ENCODE measurements around the gene CMC1. TPM values are rescaled to one million over a fixed set of nuclear protein-coding genes. Genes with fewer than 3 reads are reported as not detected.
"Not testable (repeated sequence)": the region's sequence is repeated elsewhere in the genome, so short reads cannot be mapped to it uniquely, and the experiment has no call there.

The CMC1 gene, protein sequence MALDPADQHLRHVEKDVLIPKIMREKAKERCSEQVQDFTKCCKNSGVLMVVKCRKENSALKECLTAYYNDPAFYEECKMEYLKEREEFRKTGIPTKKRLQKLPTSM
- total RNA-seq (2014; rRNA removed; shearing (Covaris generic)) = 36.9 and 43.7 TPM in 2 replicates
- polyA plus RNA-seq (2014; cell fraction: nucleus; rRNA removed) = 13.9 and 24.6 TPM in 2 replicates

DNA sequence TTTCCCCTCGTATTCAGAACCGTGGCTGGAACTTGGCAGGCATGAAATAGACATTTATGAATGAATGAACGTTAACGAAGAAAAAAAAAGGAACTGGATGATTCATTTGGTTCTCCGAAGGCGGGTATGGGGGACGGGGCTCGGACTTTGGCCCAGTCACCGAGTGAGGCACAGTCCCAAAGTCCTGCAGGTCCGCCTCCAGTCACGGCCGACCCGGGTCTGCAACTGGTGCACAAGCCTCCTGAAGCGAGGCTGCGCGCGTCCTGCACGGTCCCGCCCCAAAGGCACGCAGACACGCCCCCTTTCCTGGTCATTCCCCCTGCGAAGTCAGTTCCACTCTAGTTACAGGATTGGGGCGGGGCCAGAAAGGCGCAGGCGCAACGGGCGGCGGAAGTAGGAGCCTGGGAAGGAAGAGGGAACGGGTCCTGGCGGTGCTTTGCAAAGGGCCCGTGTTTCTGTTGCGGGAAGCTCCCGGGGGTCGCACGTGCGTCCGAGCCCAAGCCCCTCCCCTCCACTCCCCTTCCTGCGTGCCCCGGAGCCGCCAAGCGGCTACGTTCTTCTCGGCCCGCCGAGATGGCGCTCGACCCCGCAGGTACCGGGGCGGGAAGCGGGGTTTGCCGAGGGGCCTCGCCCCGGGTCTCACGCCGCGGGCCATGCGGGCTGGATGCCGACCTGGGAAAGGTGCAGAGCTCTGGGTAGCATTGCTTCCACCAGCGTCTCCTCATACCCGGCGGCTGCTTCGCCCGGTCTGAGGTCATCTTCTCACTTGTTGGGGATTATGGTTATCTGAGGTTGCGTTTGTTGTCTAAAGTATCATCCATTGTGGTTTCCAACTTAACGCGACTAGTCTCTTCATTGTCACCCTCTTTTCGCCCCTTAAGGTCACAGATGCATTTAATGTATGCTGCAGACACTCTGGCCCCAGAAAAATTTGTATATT, at the start of gene CMC1:
CMC1 (plus strand) TSS at position 399 of the 940 bp plus-strand sequence; CDS start at position 574, 175 bp downstream.
- DNase-seq (ENCODE audit: extremely low read depth, low read depth) = peak; percentile 92

DNA sequence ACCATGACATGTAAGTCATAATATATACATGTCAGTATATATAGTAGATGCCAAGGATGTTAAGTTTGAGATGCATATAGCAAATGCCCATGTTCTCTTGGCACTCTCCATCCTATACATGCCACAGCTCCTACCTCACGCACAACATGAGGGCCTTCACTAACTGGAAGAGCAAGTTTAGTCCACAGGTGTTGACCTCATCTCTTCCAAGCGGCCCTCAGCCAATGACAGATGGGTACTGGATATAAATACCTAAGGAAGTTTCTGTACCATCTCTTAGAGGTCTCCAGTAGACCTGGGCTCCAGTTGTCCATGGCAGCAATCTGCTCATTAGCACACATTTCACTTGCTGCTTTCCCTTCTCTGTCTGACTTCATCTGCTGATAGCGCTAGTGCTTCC, 43.3 kb upstream of the CMC1 start:
- DNase-seq (ENCODE audit: extremely low read depth, low read depth) = no peak

DNA sequence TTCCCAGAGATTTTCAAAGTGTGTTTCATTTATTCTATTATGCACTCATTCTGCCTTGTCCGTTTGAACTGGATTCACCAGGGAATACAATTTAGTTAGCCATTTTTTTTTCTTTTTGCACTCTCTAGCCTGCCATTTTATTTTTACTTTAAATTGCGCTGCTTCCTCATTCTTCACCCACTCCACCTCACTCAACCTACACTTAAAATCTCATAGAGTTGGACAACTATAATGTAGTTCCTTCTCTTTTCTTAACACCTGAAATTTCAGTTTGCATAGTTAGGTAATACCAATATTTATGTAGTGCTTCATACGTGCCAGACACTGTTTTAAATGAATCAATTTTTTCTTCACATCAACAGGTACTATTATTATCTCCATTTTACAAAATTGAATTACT, 42.4 kb upstream of the CMC1 start:
- no peak for DNase-seq (ENCODE audit: extremely low read depth, low read depth)

DNA sequence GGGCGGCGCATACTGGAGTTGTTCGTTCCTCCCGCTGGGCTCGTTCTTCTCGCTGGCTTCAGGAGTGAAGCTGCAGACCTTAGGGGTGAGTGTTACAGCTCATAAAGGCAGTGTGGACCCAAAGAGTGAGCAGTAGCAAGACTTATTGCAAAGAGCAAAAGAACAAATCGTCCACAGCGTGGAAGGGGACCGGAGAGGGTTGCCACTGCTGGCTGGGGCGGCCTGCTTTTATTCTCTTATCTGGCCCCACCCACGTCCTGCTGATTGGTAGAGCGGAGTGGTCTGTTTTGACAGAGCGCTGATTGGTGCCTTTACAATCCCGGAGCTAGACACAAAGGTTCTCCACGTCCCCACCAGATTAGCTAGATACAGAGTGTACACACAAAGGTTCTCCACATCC, 41.8 kb upstream of the CMC1 start:
- DNase-seq (ENCODE audit: extremely low read depth, low read depth) = not testable (repeated sequence)

DNA sequence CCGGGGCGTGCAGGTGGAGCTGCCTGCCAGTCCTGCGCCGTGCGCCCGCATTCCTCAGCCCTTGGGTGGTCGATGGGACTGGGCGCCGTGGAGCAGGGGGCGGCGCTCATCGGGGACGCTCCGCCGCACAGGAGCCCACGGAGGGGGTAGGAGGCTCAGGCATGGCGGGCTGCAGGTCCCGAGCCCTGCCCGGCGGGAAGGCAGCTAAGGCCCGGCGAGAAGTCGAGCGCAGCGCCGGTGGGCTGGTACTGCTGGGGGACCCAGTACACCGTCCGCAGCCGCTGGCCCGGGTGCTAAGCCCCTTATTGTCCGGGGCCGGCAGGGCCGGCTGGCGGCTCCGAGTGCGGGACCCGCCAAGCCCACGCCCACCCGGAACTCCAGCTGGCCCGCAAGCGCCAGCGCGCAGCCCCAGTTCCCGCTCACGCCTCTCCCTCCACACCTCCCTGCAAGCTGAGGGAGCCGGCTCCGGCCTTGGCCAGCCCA, 41.0 kb upstream of the CMC1 start:
- not testable (repeated sequence) for DNase-seq (ENCODE audit: extremely low read depth, low read depth)

DNA sequence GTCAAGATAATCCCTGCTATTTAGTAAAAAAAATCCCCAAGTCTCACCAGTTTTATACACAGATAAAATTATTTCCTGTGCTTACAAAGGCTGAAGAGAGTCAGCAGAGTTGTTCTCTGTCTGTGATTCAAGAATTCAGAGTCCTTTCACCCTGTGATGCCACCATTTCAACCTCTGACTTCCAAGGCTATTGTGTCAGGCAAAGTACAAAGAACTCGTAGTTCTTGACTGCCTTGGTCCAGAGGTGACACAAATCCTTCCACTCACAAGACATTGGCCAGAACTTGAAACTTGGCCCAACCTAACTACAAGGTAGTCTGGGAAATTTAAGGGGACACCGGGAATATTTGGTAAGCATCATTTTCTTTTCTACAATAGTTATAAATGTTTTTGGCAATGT, 34.9 kb upstream of the CMC1 start:
- DNase-seq (ENCODE audit: extremely low read depth, low read depth) = no peak

DNA sequence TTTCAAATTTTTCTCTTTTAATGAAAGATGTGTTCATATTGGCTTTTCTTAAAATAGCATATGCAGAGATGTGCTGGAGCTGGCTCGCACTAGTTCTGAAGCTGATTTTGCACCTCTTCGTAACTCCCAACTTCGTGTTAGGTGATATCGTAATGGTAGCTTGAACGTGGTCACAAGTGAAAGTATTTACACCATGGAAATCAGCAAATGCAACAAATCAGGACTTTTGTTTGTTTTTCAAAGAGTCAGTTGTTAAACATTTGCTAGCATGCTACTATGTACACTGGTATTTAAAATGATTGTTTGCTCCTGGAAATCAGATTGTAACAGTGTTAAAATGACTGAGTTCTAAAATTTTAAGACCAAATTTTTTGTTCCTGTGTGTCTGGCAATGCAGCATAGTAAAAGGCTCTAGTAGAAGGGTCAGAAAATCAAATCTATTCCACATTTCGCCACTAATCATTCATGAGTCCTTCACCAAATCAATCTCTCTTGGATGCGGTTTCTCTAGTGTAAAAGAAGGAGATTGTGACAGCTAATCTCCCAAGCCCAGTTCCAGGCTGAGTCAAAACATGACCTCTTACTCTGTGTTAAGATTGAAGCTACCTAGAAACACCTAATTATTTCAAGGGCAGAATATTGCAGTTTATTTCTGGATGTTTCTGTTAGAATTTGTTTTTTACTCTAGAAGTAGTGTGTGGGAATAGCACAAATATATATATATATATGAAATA, 34.3 kb upstream of the CMC1 start:
- no peak for DNase-seq (ENCODE audit: extremely low read depth, low read depth)

DNA sequence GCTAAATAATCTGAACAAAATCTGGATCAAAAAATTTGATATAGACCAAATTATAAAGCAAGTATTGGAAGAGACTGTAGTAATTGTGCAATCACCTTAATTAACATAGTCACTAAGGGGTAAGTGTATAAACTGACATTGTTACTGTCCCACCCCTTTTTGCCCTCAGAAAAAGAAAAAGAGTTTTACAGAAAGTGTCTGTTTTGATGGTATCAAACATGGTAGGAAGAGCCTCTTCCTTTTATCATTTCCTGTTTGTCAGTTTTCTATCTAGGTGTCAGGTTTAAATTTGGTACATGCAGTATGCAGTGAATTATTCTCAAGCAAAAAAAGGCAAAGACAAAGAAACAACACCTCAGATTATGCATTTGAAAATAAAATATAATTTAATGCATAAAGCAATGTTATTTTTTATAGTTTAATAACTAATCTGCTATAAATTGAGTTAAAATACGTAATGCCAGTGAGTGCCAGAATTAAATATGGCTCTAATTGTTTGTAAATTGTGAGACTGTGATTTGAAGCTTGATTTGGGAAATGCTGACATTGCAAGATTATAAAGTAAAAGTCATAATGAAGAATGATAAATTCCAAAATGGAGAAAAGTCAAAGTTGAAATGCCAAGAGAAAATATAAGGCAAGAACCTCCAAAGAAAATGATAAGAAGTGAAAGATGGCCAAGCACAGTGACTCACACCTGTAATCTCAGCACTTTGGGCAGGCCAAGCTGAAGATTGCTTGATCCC, 30.3 kb upstream of the CMC1 start:
- DNase-seq (ENCODE audit: extremely low read depth, low read depth) = no peak

DNA sequence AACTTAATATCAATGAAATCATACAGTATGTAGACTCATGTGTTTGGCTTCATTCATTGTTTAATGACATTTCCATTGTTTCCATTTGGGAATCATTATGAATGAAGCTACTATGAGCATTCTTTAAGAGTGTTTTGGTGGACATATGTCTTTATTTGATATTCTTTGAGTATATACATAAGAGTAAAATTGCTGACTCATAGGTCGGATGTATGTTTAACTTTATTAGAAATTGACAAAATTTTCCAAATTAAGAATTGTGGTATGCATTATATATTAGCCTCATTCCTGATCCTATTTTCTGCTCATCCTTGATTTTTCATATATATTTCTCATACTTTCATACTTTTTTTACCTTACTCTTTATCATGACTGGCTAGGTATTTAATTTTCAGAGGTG, 28.7 kb upstream of the CMC1 start:
- DNase-seq (ENCODE audit: extremely low read depth, low read depth) = no peak

DNA sequence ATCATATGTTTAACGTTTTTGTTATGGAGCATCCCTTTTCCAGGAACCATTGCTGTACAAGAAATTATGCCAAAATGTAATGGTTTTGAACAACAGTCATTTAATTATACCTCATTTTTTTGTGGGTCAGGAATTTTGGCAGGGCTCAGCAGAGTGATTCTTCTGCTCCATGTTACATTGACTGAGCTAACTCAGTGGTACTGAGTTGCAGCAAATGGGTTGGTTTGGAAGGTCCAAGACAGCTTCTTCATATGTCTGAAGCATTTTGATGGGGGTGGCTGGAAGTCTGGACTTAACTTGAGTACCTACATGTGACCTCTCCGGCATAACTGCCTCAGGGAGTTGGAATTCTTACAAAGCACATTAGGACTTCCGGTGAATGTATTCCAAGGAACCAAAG, 26.0 kb upstream of the CMC1 start:
- DNase-seq (ENCODE audit: extremely low read depth, low read depth) = no peak

DNA sequence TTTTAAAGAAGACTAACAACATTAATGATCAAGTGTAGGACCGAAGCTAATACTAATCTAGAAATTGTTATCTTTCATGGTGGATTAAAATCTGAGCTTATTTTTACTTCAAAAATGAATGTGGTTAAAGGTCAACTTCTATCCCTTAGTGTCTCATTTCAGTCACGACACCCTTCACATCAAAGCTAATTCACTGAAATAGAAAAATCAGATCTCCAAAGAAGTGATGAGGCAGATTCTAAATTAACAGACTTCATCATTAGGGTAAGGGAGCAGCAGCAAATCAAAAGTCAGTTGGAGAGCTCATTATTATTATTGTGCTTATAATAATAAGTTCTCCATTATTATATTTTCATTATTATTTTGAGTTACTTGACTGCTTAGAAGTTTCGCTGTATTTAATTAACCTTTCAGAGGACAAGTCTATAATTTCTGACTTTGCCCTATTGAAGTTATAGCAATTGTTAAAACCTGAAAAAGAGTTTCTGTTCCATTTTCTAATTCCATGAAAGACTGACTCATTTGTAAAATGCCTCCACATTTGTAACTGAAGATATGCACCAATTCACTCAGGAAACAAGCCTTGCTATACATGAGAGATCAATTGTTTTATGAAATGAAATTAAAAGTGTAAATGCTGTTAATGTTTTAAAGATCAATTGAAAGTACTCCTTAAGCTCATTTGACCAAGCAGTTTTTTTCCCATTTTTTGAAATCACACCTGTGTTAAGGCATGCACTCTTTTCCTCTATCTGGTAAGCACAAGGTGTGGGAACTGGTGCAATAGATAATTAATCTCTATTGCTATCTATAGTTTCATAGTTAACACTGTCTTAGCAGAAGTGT, 23.1 kb upstream of the CMC1 start:
- no peak for DNase-seq (ENCODE audit: extremely low read depth, low read depth)

DNA sequence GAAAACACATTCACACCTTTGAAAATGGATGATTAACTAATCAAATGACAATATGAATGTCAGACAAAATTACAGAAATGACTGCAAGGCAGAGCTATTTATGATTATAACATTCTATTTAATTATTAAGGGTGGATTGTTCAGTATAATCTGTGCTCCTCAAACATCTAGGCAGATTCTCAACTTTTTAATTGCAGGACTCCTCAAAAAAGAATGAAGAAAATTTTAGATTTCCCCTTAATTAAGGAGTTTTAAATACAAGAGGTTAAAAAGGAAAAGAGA, 22.6 kb upstream of the CMC1 start:
- no peak for DNase-seq (ENCODE audit: extremely low read depth, low read depth)

DNA sequence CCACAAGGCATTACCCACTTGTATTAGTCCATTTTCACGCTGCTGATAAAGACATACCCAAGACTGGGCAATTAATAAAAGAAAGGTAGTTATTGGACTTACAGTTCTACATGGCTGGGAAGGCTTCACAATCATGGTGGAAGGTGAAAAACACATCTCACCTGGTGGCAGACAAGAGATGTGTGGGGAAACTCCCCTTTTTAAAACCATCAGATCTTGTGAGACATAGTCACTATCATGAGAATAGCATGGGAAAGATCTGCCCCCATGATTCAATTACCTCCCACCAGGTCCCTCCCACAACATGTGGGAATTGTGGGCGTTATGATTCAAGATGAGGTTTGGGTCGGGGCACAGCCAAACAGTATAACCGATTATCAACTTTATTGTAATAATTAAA, 17.0 kb upstream of the CMC1 start:
- no peak for DNase-seq (ENCODE audit: extremely low read depth, low read depth)

DNA sequence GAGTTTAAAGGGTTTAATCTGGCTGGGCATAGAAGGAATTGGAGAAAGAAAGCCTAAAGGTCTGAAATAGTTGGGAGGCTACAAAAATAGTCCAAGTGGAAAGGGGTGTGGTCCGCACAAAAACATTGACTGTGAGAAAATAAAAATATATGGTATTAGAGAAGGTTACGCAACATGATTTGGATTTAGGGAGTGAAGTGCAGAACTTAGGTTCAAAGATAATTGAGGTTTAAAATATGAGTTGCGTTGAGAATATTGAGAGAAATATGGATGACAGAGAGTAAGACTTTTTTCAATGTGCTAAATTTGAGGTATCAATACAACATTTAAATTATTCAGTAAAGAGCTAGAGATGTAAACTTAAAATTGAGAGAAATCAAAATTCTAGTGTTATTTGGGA, 15.4 kb upstream of the CMC1 start:
- DNase-seq (ENCODE audit: extremely low read depth, low read depth) = no peak

DNA sequence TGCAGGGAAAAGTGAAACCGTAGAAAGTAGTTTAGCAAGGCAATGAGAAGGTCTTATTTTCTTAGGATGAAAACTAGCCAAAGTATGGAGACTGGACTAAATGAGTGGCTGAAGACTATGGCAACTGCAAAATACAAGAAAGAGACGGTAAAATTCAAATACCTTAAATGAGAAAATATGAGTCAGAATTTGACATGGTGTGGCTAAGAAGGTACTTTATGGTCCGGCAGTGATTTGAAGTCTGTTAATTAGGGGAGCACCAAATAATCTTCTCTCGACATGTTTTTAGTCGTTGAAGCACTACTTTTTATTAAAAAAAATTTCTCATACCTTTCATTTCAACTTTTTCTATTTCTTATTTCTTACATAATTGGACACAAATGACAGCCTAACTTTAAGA, 12.8 kb upstream of the CMC1 start:
- DNase-seq (ENCODE audit: extremely low read depth, low read depth) = no peak

DNA sequence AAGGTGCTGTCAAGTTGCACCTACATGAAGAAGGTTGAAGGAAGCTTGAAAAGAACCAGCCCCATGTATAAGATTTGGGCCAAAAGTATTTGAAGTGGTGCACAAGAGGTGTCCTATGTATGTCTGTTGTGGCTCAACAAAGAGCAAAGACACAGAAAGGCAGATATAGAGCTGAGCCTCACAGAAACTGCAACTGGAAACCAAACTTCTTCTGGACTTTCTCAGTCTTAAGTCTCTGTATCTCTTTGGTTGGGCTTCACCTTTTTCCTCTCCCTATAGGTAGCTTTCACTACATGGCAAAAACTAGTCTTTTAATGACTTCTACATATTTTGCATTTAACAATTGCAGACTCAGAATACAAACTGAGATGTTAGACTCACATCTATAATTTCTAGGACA, 8.8 kb upstream of the CMC1 start:
- DNase-seq (ENCODE audit: extremely low read depth, low read depth) = no peak

DNA sequence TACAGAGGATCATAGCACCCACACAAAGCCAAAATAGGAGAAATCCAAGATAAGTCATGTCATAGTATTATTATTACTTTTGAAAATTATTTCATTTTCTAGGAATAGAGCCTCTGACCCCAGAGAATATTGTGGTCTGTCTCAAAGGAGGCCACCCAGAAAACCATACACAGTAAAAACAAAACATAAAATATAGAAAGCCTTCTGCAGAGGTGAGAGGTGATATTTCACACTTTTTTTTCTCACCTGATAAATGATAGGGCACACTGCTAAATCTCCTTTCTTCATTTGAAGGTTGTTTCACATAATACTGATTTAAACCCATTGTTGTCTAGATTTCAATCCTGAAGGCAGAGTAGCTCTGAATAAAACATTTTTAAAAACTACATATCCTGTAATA, 7.0 kb upstream of the CMC1 start:
- no peak for DNase-seq (ENCODE audit: extremely low read depth, low read depth)

DNA sequence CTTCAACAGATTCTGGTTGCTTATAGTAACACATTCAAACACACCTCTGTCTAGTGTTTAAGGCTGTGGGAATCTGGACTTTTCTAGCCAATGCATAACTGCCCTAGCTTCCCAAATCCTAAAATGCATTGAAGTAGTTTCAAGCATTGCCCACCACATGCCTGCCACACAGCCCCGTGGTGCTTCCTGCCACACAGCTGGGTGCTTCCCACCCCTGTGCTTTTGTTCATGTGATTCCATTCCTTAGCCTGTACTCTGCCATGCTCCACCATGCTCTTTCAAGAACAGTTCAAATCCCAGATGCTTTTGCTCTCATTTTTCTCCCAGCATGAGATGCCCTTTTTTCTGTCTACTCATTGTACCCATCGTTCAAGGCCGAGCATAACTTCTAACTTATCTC, 2.3 kb upstream of the CMC1 start:
- DNase-seq (ENCODE audit: extremely low read depth, low read depth) = no peak

DNA sequence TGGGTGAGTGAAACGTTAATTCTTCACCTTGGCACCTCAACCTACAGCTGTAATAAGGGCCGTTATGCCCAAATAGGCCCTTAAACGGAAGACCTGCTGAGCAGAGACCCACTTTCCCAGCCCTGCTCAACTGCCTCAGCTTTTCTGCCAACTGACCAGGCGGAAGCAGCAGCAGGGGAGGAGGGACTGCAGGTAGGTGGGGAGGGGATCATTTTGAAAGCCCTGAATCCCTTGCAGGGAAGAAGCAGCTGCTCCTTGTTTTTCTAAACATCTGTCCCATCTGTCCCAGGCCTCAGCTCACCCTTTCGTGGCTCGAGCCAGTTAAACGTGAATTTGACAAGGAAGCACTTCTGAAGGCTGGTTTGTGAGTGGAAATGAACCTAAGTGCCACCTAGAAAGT, 978 bp upstream of the CMC1 start:
- DNase-seq (ENCODE audit: extremely low read depth, low read depth) = no peak

DNA sequence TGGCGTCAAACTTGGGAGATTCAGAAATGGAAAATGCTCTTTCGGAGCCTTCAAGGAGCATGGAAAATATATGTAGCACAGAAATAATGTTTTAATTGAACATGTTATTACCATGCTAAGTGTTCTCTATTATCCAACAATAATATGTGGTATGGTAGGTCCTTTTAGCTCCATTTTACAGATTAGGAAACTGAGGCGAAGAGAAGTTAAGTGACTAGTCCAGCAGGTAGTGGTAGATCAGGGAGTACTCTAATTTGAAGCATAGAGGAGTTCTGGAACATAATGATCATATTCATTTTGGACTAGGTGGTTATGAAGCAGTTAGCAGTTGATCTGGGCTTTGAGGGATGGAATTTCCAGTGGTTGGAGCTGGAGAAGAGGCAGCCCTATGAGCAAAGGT, 1.1 kb downstream of the CMC1 start:
- no peak for DNase-seq (ENCODE audit: extremely low read depth, low read depth)
